Thymus (tissue), 11 donors: ENCODE data around the gene PLCG2. TPM values are rescaled to one million over a fixed set of nuclear protein-coding genes. Genes with fewer than 3 reads are reported as not detected.

Source experiments
- DNase-seq, 9 donors: peaks; one replicate each; pipeline ENCODE4 v3.0.0-alpha.2; 2013; ENCODE audit warnings: low spot score in 9 of 9, low read depth in 6 of 9, missing footprints in 1 of 9
- H3K27ac ChIP-seq, 2 donors: one replicate each; pipeline ENCODE4 v1.5.1; 2013; ENCODE audit warnings: control low read depth in 1 of 2, low read depth in 1 of 2, low read length in 1 of 2, mild to moderate bottlenecking in 1 of 2, moderate library complexity in 1 of 2
- H3K27me3 ChIP-seq, 2 donors: one replicate each; pipeline ENCODE4 v1.5.1; 2013; ENCODE audit warnings: low read length in 1 of 2; ENCODE audit not compliant: control insufficient read depth in 2 of 2, insufficient read depth in 1 of 2
- H3K36me3 ChIP-seq, 2 donors: one replicate each; pipeline ENCODE4 v1.5.1; 2013; ENCODE audit warnings: low read length in 1 of 2, mild to moderate bottlenecking in 1 of 2, moderate library complexity in 1 of 2; ENCODE audit not compliant: control insufficient read depth in 2 of 2, insufficient read depth in 2 of 2
- H3K4me1 ChIP-seq, 2 donors: one replicate each; pipeline ENCODE4 v1.5.1; 2013; ENCODE audit warnings: low read length in 2 of 2; ENCODE audit not compliant: control insufficient read depth in 2 of 2, insufficient read depth in 2 of 2
- H3K4me3 ChIP-seq, 2 donors: one replicate each; pipeline ENCODE4 v1.5.1; 2013; ENCODE audit warnings: low read length in 2 of 2, control low read depth in 1 of 2, mild to moderate bottlenecking in 1 of 2
- H3K9me3 ChIP-seq, 2 donors: one replicate each; pipeline ENCODE4 v1.5.1; 2013; ENCODE audit warnings: low read length in 1 of 2, mild to moderate bottlenecking in 1 of 2; ENCODE audit not compliant: control insufficient read depth in 2 of 2, insufficient read depth in 1 of 2
- WGBS: extraction: QIAGEN DNeasy Blood & Tissue Kit; methylation state at CpG from one replicate; pipeline ENCODE4 v1.1.7; 2013; 5-methylcytosine and 5-hydroxymethylcytosine counted together
- polyA plus RNA-seq: library from polyadenylated mRNA; stranded (reverse); fragments of 200-250 nt; gene quantifications from one replicate; pipeline ENCODE4 v1.2.3, GENCODE V29; 2013
- total RNA-seq: library from RNA; stranded (reverse); fragments of 120-200 nt; gene quantifications from one replicate; pipeline ENCODE4 v1.2.4, GENCODE V29; 2013
- donor health status: healthy.

Gene PLCG2
- total and polyA plus RNA-seq, 2 donors: 10.1 to 14.2 TPM

DNA sequence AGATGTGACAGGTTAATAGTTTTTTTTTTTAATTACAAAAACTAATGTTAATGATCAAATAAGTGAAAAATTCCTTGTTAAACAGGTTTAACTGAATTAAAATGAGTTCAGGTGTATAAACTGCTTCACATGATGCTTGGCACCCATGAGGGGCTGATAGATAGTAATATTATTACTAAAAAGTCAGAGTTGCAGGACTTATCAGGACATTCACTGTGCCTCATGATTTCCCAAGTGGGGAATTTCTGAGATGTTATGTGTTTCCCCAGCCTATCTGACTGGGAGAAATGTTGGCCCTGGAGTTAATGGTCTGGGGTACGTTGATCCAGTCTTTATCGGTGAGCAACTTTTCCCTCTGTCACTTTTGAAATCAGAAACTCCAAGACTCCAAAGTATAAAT, 102.1 kb downstream of the PLCG2 start:
- Histone ChIP-seq H3K36me3 (no peaks in the 10 kb centered on the region), H3K4me3 (no peak overlapping the region), H3K27ac (no peak overlapping the region), H3K27me3 (no peaks in the 10 kb centered on the region), H3K9me3 (no peaks in the 10 kb centered on the region), H3K4me1 (no peaks in the 10 kb centered on the region)
- DNase-seq: no peak
- WGBS: 98% methylated on average over 2 of the region's 2 CpGs

DNA sequence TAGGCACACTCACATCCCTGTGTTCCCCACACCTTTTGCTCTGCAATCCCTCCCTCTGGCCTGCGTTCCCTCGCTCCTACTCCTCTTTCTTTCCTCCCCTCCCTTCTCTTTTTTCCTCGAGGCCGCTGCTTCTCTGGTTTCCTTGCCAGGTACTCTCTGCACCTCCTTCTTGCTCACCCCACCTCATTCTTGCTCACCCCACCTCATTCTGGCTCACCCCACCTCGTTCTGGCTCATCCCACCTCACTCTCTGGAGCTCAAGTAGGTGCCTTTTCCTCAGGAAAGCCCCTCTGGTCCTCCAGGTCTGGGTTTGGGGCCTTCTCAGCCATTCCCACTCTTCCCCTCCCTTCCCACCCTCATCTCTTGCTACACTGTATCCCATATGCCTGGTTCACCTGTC, 103.5 kb downstream of the PLCG2 start:
- Histone ChIP-seq H3K36me3 (no peaks in the 10 kb centered on the region), H3K4me1 (no peaks in the 10 kb centered on the region)

DNA sequence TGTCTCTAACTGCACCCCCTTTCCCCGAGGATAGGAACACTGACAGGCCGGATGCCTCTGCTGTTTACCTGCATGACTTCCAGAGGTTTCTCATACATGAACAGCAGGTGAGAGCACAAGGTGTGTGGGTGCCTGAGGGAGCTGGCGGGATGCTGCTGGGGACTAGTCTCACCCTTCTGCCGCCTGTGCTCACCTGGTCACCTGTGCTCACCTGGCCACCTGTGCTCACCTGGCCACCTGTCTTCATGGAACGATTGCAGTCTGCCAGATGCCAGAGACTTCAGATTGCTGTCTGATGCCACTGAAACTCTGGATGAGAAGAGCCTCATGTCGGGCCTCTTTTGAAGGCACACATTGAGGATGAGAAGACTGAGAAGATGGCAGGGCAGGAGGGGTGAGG, 104.1 kb downstream of the PLCG2 start:
- no peaks in the 10 kb centered on the region for H3K36me3 ChIP-seq
- H3K27ac ChIP-seq: no peak overlapping the region
- no peak overlapping the region for H3K4me3 ChIP-seq
- WGBS: 95% methylated on average over 6 of the region's 6 CpGs
- no peak for DNase-seq
- no peaks in the 10 kb centered on the region for H3K4me1 ChIP-seq
- no peaks in the 10 kb centered on the region for H3K9me3 ChIP-seq
- H3K27me3 ChIP-seq: no peaks in the 10 kb centered on the region

More for the DNA sequence above, 103.5 kb downstream of the PLCG2 start:
- no peaks in the 10 kb centered on the region for H3K27me3 ChIP-seq
- DNase-seq: no peak
- 96% methylated on average over 5 of the region's 5 CpGs for WGBS
- no peak overlapping the region for H3K4me3 ChIP-seq
- H3K27ac ChIP-seq: no peak overlapping the region
- no peaks in the 10 kb centered on the region for H3K9me3 ChIP-seq

DNA sequence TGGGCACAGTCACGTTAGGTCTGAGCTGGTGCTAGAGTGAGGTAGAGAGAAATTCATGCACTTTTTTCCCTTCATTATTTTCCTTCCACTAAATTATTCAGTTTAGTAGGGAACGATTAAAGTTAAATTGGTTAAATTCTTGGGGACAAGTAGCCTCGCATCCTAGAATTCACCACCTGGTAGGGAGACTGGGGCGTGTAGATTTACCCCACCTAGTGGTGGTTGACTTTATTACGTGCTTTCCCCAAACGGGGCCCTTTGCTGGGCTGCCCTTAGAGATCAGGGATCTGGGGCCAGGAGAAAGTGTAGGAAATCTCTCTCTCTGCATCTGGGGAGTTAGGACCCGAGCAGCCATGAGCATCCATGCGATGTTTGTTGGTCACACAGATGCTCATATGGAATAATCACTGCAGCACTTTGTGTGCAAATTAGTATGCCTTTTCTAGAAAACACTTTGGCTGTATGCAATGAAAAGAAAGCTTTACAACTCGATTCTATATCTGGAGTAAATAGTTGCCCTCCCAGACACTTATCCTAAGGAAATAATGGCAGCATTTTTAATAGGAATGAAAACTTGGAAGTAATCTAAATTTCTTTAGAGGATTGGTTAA, 107.0 kb downstream of the PLCG2 start:
- Histone ChIP-seq H3K4me1 (no peaks in the 10 kb centered on the region), H3K36me3 (no peaks in the 10 kb centered on the region), H3K27ac (no peak overlapping the region), H3K4me3 (no peak overlapping the region), H3K27me3 (no peaks in the 10 kb centered on the region), H3K9me3 (no peaks in the 10 kb centered on the region)
- peak in 6 of 9 donors; percentile 12 to 55 (median 34) for DNase-seq
- 67% methylated on average over 9 of the region's 9 CpGs for WGBS

DNA sequence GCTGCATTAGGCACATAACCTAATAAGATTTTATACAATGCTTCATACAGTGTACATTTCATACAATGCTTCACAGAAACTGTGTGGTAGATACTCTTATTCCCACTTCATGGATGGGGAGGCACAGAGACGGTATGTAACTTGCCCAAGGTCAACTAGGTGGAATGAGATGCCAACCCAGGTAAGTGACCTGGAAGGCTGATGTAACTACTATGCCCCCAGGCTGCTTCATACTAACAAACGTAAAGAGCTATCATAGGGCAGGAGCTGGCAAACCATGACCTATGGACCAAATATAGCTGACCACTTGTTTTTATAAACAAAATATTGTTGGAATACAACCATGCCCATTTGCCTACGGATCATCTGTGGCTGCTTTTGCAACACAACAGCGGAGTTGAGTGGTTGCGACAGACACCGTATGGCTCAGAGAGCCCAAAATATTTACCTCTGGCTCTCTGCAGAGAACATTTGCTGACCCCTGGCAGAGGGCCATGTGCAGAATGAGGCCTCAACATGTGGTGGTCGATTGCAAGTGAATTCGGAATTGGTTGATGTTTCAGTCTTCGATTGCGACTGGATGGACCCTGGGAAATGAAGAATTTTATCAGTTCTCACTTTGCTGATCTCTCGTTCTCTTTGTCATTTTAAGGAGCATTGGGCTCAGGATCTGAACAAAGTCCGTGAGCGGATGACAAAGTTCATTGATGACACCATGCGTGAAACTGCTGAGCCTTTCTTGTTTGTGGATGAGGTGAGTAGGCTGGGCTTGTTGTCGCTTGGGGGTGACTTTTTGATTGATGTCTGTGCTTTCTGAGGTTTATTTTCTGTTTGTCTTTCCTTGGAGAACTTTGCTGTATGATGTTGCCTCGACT, 109.7 kb downstream of the PLCG2 start:
- DNase-seq: no peak
- no peaks in the 10 kb centered on the region for H3K4me1 ChIP-seq
- 92% methylated on average over 16 of the region's 16 CpGs for WGBS
- no peaks in the 10 kb centered on the region for H3K27me3 ChIP-seq
- no peak overlapping the region for H3K27ac ChIP-seq
- no peaks in the 10 kb centered on the region for H3K9me3 ChIP-seq
- H3K4me3 ChIP-seq: no peak overlapping the region
- no peaks in the 10 kb centered on the region for H3K36me3 ChIP-seq

DNA sequence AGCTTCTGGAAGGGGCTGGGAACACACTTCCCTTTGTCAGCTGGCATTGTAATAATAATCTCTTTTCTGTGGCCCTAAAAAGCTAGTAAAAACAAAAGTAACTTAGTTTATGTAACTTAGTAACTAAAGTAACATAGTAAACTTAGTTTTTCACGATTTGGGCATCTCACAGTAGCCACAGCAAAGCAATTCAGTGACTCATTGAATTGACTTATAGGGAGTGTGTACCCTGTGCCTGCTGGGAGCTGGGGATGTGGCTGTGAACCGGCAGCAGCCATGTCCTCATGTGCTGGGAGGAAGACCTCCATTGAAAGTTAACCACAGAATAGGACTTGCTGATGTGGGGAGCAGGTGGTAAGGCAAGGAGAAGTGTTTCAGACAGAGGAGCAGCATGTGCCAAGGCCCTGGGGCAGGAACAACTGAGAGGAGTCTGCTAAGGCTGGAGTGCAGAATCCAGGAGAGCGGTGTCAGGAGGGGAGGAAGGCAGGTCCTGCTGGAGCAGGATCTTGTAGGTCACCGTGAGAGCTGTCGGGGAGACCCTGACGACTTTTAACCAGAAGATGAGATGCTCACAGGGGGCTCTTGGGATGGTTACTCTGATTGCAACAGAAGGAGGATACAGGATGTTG, 112.8 kb downstream of the PLCG2 start:
- Histone ChIP-seq H3K9me3 (no peaks in the 10 kb centered on the region), H3K4me1 (no peaks in the 10 kb centered on the region), H3K4me3 (no peak overlapping the region), H3K36me3 (peaks cover 0 to 4% of the 10 kb centered on the region in 2 donors), H3K27me3 (no peaks in the 10 kb centered on the region), H3K27ac (no peak overlapping the region)
- 97% methylated on average over 6 of the region's 6 CpGs for WGBS
- no peak for DNase-seq

DNA sequence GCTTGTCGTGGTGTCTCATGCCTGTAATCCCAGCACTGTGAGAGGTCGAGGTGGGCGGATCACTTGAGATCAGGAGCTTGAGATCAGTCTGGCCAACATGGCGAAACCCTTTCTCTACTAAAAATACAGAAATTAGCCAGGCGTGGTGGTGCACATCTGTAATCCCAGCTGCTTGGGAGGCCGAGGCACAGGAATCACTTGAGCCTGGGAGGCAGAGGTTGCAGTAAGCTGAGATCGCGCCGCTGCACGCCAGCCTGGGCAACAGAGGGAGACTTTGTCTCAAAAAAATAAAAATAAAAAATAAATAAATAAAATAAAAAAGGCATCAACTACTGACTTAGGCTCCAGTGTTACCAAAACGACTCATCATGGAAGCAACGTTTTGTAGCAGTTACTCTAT, 115.5 kb downstream of the PLCG2 start:
- Histone ChIP-seq H3K27ac (no peak overlapping the region), H3K4me3 (no peak overlapping the region), H3K9me3 (no peaks in the 10 kb centered on the region), H3K36me3 (peaks cover 0 to 4% of the 10 kb centered on the region in 2 donors), H3K4me1 (no peaks in the 10 kb centered on the region), H3K27me3 (no peaks in the 10 kb centered on the region)
- DNase-seq: no peak
- 98% methylated on average over 12 of the region's 12 CpGs for WGBS

DNA sequence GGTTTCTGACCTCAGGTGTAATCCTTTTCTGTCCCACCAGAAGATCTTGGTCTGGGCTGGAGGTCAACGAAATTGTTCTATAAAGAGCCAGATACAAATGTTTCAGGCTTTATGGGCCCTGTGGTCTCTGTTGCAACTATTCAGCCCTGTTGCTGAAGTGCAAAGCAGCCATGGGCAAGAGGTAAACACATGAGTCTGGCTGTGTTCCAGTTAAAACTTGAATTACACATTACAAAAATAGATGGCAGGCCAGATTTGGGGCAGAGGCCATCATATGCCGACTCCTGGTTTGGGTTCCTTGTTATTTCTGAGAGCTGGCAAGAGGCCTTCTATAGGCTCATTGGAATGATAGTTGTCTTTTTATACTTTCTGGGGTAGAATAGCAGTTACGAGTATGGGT, 117.8 kb downstream of the PLCG2 start:
- H3K27ac ChIP-seq: no peak overlapping the region
- WGBS: 98% methylated on average over 3 of the region's 3 CpGs
- H3K27me3 ChIP-seq: no peaks in the 10 kb centered on the region
- H3K9me3 ChIP-seq: no peaks in the 10 kb centered on the region
- no peak overlapping the region for H3K4me3 ChIP-seq
- no peaks in the 10 kb centered on the region for H3K4me1 ChIP-seq
- DNase-seq: no peak
- peaks cover 5 to 6% of the 10 kb centered on the region in 2 donors for H3K36me3 ChIP-seq

DNA sequence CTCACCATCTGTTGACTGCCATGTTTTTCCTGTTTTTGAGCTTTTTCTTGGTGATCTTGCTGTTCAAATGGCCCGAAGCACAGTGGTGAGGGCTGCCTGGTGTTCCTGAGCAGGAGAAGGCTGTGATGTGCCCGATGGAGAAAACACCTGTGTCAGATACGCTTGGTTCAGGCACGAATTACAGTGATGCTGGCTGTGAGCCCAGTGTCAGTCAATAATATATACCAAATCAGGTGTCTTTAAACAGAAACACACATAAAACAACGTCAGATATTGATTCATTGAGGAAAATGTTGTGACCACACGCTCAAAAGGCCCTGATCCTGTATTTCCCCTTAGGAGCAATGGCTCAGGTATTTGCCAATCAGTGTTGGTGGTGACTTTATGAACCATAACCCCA, 120.5 kb downstream of the PLCG2 start:
- peaks cover 5 to 6% of the 10 kb centered on the region in 2 donors for H3K36me3 ChIP-seq

More for the DNA sequence above, 120.5 kb downstream of the PLCG2 start:
- 95% methylated on average over 6 of the region's 6 CpGs for whole genome bisulfite sequencing
- H3K4me3 ChIP-seq: no peak overlapping the region
- no peak overlapping the region for H3K27ac ChIP-seq
- H3K9me3 ChIP-seq: peaks cover 0 to 7% of the 10 kb centered on the region in 2 donors
- H3K27me3 ChIP-seq: no peaks in the 10 kb centered on the region
- H3K4me1 ChIP-seq: no peaks in the 10 kb centered on the region
- no peak for DNase-seq
